Stimulated activated CD4-positive, alpha-beta T cell treated with anti-CD3 and anti-CD28 coated beads, TNF-alpha, amount 100 ng/mL, for 48 hours (primary cell): ENCODE measurements around the gene ACADM.
"Not testable (repeated sequence)": the region's sequence is repeated elsewhere in the genome, so short reads cannot be mapped to it uniquely, and the experiment has no call there.

Source experiments
- DNase-seq, 3 donors: peaks; one replicate each; pipeline ENCODE4 v3.0.0-alpha.2; 2020; ENCODE audit warnings: low read depth in 3 of 3

ACADM gene

GRCh38 chr1:75794382-75794781 is 69.9 kb downstream of the ACADM start:
- DNase-seq: no peak

GRCh38 chr1:75795703-75796193 is 71.2 kb downstream of the ACADM start:
- no peak for DNase-seq

GRCh38 chr1:75796376-75797272 is 72.1 kb downstream of the ACADM start, which contains the start of gene MSH4:
Gene MSH4, plus strand, starts transcription at chr1:75796882. Its CDS starts 104 bp downstream, at chr1:75796986.
- DNase-seq: no peak

GRCh38 chr1:75797273-75797588 is 72.7 kb downstream of the ACADM start:
- no peak for DNase-seq

- no peak for DNase-seq
These were observed 73.2 kb downstream of the ACADM start for GRCh38 chr1:75797606-75798216.

- not testable (repeated sequence) for DNase-seq
These were observed 77.0 kb downstream of the ACADM start for GRCh38 chr1:75801480-75801879.

GRCh38 chr1:75808921-75809320 is 84.4 kb downstream of the ACADM start:
- no peak for DNase-seq

- not testable (repeated sequence) for DNase-seq
These were observed 85.6 kb downstream of the ACADM start for GRCh38 chr1:75810113-75810512.

GRCh38 chr1:75811211-75811981 is 86.9 kb downstream of the ACADM start:
- DNase-seq: no peak

GRCh38 chr1:75812065-75812464 is 87.6 kb downstream of the ACADM start:
- no peak for DNase-seq
